GM19395 (cell line): ENCODE data around the gene RRP7A.
"Not testable (repeated sequence)": the region's sequence is repeated elsewhere in the genome, so short reads cannot be mapped to it uniquely, and the experiment has no call there.

Experiments used
- ATAC-seq: cut with Tn5 transposase; IDR thresholded peaks from one replicate; pipeline ENCODE4 v1.9.1; 2021; ENCODE audit warnings: mild to moderate bottlenecking, moderate library complexity; ENCODE audit not compliant: unreplicated experiment

The RRP7A gene

DNA sequence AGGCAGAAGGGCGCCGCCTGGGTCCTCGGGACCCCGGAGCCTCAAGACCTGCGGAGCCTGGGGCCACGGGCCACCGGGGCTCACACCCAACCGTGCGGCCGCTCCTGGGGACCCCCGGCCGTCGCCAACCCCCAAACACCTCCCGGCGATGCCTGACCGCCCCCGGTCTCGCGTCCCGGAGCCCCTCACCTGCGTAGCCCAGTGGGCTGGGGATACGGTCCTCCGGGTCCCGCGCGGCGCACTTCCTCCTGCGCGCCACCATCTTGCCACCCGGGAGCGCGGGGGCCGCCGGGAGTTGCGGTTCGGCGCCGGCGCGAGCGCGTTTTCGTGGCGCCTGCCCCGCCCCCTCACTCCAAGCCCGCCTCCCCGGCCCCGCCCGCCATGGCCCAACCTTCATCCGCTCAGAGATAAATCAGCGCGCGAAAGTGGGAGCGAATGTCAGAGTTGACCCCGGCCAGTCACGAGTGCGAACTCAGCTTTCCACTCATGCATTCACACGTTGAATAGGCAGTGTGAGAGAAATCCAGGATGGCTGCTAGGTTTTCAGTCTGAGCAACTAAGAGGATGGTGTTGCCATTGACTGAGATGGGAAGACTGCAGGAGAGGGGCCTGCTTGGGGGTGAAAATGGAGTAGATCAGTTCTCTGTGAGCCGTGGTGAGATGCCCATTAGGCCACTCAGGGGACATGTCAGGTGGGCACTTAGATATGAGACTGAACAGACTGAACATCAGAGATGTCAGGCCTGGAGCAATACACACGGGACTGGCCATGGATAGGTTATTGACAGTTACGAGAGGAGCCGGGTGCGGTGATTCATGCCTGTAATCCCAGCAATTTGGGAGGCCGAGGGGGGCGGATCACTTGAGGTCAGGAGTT is at the start of gene RRP7A:
Gene RRP7A (minus strand): TSS at position 272 of the 877 bp plus-strand sequence. CDS start 10 bp downstream, at position 262.
- peak; percentile 74 for ATAC-seq

- ATAC-seq: not testable (repeated sequence)
These were observed 48.4 kb upstream of the RRP7A start for GRCh38 chr22:42567950-42568349.

GRCh38 chr22:42565956-42566355 is 46.4 kb upstream of the RRP7A start:
- ATAC-seq: no peak

DNA sequence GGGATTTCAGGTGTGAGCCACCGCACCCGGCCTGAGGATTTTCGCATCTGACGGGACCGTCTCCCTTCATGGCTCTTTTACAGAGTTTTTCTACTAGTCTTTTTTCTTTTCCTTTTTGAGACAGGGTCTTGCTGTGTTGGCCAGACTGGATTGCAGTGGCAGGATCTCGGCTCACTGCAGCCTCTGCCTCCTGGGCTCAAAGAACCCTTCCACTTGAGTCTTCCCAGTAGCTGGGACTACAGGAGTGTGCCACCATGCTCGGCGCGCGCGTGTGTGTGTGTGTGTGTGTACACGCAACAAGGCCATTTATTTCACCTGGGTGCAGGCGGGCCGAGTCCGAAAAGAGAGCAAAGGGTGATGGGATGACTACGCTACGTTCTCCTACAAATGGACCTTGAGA is 45.1 kb upstream of the RRP7A start:
- no peak for ATAC-seq

DNA sequence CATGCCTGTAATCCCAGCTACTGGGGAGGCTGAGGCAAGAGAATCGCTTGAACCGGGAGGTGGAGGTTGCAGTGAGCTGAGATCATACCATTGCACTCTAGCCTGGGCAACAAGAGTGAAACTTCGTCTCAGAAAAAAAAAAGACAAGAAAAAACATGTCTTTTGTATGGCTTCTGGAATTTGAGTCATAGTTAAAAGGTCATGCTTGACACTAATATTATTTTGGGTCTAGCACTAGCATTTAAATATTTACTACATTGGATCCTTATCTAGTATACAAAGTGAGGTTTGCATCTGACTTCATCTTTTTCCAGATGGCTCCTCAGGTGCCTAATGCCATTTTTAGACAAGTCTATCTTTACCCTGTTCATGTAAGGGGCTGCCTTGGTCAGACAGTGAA is 44.3 kb upstream of the RRP7A start:
- ATAC-seq: not testable (repeated sequence)

DNA sequence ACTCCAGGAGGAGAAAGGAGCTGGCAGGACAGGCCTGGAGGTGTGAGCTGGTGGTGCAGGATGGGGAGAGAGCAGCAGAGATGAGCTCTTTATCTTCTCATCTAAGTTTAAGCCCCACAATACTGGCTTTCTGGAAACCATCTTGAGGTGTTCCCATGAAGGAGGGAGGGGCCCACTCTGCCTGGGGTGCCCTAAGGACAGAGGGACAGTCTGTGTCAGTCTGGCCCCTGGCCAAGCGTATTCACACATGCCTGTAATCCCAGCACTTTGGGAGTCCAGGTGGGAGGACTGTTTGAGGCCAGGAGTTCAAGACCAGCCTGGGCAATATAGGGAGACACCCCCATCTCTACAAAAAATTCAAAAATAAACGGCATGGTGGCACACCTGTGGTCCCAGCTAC is 43.1 kb upstream of the RRP7A start:
- no peak for ATAC-seq

- no peak for ATAC-seq
These were observed 42.7 kb upstream of the RRP7A start for GRCh38 chr22:42562279-42562678.

- no peak for ATAC-seq
These were observed 42.3 kb upstream of the RRP7A start for GRCh38 chr22:42561856-42562255.

DNA sequence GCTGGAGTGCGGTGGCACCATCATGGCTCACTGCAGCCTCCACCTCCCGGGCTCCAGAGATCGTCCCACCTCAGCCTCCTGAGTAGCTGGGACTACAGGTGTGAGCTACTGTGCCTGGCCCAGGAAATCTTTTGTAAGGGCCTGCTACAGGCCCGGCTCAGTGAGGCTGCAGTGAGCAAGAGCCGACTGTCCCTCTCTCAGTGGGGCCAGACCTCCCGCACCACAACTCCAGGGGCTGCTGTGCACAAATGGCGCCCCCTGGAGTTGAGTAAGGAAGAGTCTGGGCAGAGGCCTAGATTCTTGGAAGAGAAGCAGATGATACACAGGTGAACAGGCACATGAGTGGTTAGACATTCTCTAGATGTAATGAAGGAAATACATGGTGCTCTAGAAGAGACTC is 41.2 kb upstream of the RRP7A start:
- no peak for ATAC-seq

DNA sequence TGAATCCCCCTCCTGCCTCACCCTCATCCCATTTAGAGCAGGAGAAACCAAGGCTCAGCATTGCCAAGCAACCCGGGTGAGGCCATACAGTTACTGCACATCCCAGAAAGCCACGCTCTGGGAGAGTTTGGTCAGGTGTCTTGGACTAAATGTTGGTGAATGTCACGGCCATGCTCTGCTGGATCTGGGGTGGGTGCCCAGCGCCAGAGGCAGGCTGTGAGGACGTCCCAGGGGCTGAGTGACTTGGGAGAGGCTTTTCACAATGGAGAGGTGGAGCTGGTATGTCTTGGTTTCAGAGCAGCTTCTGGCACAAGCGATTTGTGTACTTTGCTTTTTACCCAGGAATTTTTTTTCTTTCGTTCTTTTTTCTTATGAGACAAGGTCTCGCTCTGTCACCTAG is 40.8 kb upstream of the RRP7A start:
- no peak for ATAC-seq

- ATAC-seq: peak; percentile 55
These were observed 34.1 kb upstream of the RRP7A start, which contains the start of gene SERHL2 for GRCh38 chr22:42553475-42554361. Gene SERHL2 (plus strand): TSS chr22:42553956. CDS start chr22:42554021, 65 bp downstream.

DNA sequence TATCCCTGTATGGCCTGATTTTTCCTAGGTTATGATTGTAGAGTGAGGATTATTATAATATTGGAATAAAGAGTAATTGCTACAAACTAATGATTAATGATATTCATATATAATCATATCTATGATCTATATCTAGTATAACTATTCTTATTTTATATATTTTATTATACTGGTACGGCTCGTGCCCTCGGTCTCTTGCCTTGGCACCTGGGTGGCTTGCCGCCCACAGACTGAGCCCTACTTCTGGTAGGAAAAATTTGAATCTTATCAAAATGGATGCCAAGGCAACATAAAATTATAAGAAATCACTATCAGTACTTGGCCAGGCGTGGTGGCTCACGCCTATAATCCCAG is 32.7 kb upstream of the RRP7A start:
- ATAC-seq: not testable (repeated sequence)

GRCh38 chr22:42549331-42550060 is 29.9 kb upstream of the RRP7A start:
- ATAC-seq: no peak

GRCh38 chr22:42548597-42549330 is 29.2 kb upstream of the RRP7A start:
- ATAC-seq: no peak

DNA sequence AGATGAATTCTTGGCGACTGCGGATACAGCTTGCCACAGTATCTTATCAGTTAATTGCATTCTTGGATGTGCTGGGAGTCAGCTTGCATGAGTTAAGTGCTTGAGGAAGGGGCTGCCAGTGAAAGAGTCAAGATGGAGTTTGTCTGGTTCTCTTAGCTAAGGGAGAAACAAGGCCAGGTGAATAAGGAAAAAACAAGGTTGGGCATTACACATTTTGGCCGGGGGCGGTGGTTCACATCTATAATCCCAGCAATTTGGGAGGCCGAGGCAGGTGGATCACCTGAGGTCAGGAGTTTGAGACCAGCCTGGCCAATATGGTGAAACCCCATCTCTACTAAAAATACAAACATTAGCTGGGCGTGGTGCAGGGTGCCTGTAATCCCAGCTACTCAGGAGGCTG is 28.5 kb upstream of the RRP7A start:
- not testable (repeated sequence) for ATAC-seq

DNA sequence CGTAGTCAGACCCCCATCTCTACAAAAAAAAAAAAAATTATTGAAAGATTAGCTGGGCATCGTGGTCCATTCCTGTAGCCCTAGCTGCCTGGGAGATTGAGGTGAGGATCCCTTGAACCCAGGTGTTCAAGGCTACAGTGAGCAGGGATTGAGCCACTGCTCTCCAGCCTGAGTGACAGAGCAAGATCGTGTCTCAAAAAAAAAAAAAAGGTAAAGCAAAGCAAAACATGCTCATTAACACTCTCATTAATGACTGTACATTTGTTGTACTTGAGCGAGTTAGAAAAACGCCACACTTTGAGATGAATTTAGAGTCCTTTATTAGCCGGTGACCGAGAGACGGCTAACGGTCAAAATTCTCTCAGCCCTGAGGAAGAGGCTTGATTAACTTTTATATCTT is 28.0 kb upstream of the RRP7A start:
- ATAC-seq: no peak

- no peak for ATAC-seq
These were observed 25.1 kb upstream of the RRP7A start for GRCh38 chr22:42544686-42545085.

DNA sequence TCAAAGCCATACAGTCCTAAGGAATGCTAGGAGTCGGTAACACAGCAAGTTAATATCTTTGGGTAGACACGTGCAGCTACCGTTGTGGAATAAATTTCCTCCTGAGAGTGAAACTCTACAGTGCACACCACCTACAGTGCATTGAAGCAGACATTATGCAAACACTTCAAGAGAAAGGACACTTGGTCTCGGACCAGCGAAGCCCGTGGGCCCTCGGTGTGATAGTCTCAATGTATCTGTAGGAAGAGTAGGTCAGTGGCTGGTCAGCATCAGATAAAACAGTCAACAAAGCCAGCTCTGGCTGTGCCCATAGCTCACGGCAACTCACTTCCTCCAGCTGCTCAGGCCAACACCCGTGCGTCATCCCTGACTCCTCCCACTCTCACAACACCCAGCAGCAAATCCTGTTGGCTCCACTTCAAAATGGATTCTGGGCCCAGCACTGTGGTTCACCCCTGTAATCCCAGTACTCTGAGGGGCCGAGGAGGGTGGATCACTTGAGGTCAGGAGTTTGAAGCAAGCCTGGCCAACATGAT is 19.7 kb upstream of the RRP7A start:
- ATAC-seq: peak; percentile 43

GRCh38 chr22:42537199-42537831 is 17.7 kb upstream of the RRP7A start:
- ATAC-seq: peak; percentile 48

DNA sequence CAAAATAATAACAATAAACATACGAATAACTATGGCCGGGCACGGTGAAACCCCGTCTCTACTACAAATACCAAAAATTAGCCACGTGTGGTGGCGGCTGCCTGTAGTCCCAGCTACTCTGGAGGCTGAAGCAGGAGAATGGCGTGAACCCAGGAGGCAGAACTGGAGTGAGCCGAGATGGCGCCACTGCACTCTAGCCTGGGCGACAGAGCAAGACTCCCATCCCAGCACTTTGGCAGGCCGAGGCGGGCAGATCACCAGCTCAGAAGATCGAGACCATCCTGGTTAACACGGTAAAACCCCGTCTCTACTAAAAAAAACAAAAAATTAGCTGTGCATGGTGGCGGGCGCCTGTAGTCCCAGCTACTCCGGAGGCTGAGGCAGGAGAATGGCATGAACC is 17.0 kb upstream of the RRP7A start:
- not testable (repeated sequence) for ATAC-seq
